ENCODE data around the gene GZF1. TPM values are rescaled to one million over a fixed set of nuclear protein-coding genes. Genes with fewer than 3 reads are reported as not detected.

Gene GZF1
- total and polyA plus RNA-seq, 10 donors = 3.3 to 17.0 (median 11.2) TPM

DNA sequence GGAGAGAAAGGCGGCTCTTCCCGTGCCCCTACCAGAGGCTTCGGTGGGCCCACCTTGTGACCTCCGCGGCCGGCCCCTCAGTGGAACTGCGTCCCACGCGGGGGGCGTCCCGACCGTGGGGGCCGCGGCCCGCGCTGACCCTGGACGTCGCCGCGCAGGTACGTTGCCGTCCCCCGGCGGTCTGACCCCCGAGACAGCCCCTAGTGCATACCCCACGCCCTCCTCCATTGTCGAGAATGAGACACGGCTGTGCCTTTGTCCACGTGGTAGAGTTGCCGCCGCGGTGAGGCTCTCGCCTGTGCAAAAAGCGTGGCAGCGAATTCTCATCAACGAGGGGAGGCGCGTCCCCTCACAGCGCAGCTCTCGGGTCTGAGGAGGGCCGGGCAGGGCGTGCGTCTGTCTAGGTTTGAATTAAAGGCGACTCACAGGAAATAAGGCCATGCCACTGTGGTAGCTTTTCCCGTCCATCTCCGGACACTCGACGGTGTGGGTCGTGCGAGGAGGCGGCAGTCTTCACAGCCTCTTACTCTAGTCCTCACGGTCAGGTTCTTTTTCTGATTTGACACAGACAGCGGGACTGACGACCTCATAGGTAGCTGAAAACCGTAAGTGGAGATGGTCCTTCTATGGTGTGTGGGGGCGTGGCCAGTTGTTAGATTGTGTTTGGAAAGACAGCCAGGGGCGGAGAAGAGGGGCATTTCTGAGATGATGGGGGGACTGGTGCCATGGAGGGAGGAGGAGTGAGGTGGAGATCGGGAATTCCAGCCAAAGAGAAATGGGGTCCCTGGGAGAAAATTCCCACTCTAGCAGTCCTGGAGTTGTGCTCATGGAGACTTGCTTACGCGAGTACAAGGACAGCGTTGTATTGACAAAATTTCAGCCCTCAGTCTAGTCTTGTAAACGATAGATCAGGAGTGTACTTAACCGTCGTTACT, 10.8 kb upstream of the GZF1 start:
- TF ChIP-seq, protein P1, sequence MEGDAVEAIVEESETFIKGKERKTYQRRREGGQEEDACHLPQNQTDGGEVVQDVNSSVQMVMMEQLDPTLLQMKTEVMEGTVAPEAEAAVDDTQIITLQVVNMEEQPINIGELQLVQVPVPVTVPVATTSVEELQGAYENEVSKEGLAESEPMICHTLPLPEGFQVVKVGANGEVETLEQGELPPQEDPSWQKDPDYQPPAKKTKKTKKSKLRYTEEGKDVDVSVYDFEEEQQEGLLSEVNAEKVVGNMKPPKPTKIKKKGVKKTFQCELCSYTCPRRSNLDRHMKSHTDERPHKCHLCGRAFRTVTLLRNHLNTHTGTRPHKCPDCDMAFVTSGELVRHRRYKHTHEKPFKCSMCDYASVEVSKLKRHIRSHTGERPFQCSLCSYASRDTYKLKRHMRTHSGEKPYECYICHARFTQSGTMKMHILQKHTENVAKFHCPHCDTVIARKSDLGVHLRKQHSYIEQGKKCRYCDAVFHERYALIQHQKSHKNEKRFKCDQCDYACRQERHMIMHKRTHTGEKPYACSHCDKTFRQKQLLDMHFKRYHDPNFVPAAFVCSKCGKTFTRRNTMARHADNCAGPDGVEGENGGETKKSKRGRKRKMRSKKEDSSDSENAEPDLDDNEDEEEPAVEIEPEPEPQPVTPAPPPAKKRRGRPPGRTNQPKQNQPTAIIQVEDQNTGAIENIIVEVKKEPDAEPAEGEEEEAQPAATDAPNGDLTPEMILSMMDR (IDR thresholded peaks at IDR 0.05 in 8 of 11, conservative IDR thresholded peaks at IDR 0.05 in 3 of 11) = no peak
- TF ChIP-seq POLR2AphosphoS5 (IDR thresholded peaks at IDR 0.05) = peak in 1 of 3 donors; percentile 37
- intact Hi-C loops (cut with DNase I; ENCODE audit: low total_unique reads) = no loop called here
- WGBS, 5 donors = 2 to 6% (median 2%) methylated on average over 37 to 64 of the region's 64 CpGs

DNA sequence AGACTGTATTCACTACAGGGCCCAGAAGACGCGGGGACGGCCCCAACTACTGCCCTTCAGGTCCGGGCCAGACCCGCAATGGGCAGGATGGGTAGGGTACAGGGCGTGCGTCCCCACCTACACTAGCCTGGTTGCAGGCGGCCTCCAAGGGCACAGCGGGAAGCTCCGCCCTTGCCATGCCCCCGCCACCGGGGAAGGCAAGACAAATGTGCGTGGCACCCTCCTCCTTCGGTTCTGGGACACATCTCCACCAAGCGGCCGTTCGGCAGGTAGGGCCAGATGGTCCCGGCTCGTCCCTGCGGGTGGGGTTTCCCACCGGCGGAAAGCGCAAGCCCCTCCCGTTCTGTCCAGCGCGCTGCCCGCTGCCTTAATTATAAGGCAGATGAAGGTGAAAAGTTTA, 5.8 kb upstream of the GZF1 start:
- TF ChIP-seq POLR2A (IDR thresholded peaks at IDR 0.05) = no peak
- peak in 2 of 3 donors; percentile 33 to 45 for TF ChIP-seq POLR2AphosphoS5 (IDR thresholded peaks at IDR 0.05)
- TF ChIP-seq, protein P1 (IDR thresholded peaks at IDR 0.05 in 8 of 11, conservative IDR thresholded peaks at IDR 0.05 in 3 of 11) = no peak
- peaks cover 24 to 72% (median 47%) of the 10 kb centered on the region in 6 donors for H3K4me1 ChIP-seq
- peak overlapping the region in 1 of 8 donors; percentile 96 for H3K27ac ChIP-seq
- intact Hi-C loops (cut with DNase I; ENCODE audit: low total_unique reads) = no loop called here
- no peaks in the 10 kb centered on the region for H3K9me3 ChIP-seq
- H3K27me3 ChIP-seq (replicated peaks in 1 of 7) = no peaks in the 10 kb centered on the region
- H3K36me3 ChIP-seq = peaks cover 0 to 28% (median 20%) of the 10 kb centered on the region in 6 donors
- DNase-seq = peak; percentile 84
- no peak overlapping the region for H3K4me3 ChIP-seq
- WGBS, 5 donors = 80 to 91% (median 84%) methylated on average over 23 to 27 of the region's 27 CpGs

More for the DNA sequence above, 10.8 kb upstream of the GZF1 start:
- DNase-seq = peak; percentile 92
- H3K9me3 ChIP-seq = no peaks in the 10 kb centered on the region
- H3K27me3 ChIP-seq (replicated peaks in 1 of 7) = no peaks in the 10 kb centered on the region
- H3K36me3 ChIP-seq = peaks cover 0 to 26% (median 20%) of the 10 kb centered on the region in 6 donors
- H3K4me3 ChIP-seq = peak overlapping the region; percentile 89 to 97 (median 94)
- peak overlapping the region; percentile 96 to 99 (median 99) for H3K27ac ChIP-seq
- peaks cover 16 to 47% (median 29%) of the 10 kb centered on the region in 6 donors for H3K4me1 ChIP-seq

DNA sequence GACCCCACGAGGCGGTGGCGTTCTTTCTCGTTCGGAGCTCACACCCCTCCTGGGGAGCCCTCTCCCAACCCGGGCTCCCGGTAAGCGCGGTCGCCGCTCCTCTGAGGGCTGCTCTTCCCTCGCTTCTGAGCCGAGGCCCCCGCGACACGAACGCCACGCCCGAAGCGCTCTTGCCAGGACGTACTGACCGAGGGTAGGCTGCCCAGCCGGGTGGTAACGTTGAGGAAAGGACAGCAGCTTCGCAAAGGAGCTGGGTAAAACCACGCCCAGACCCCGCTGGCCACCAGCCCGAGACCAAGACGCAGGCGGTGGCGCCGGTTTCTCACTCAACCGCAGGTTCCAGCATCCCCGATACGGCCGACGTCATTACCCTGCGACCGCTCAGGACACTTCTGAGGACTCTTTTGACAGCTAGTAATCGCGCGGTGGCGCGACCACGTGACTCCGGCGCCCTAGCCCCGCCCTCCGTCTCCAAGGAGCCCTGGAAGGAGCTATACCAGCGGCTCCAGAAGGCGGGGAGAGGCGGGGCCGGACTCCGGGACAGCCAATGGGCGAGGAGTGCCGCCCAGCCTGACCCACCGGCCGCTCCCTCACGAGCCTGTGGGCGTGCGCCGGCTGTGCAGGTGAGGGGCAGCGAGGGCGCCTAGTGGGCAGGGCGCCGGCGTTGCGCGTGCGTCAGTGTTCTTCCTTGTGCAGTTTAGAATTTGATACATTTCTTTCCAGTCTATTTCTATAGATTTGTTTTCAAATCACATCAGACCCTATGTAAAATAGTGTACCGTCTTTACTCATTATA, 4.0 kb upstream of the GZF1 start:
- TF ChIP-seq, protein P1 (IDR thresholded peaks at IDR 0.05 in 8 of 11, conservative IDR thresholded peaks at IDR 0.05 in 3 of 11) = peak in 7 of 11 experiments; percentile 7 to 67 (median 54)
- peak in 1 of 3 donors; percentile 52 for TF ChIP-seq POLR2A (IDR thresholded peaks at IDR 0.05)
- peak; percentile 92 to 96 (median 96) for TF ChIP-seq POLR2AphosphoS5 (IDR thresholded peaks at IDR 0.05)
- Histone ChIP-seq H3K27me3 (replicated peaks in 1 of 7) (no peaks in the 10 kb centered on the region), H3K36me3 (peaks cover 0 to 28% (median 20%) of the 10 kb centered on the region in 6 donors), H3K27ac (peak overlapping the region; percentile 89 to 99 (median 96)), H3K4me1 (peaks cover 15 to 64% (median 36%) of the 10 kb centered on the region in 6 donors), H3K9me3 (no peaks in the 10 kb centered on the region), H3K4me3 (peak overlapping the region; percentile 54 to 77 (median 59))
- intact Hi-C loops (cut with DNase I; ENCODE audit: low total_unique reads) = no loop called here
- 0 to 1% (median 0%) methylated on average over 47 to 71 of the region's 71 CpGs for WGBS, 5 donors
- peak; percentile 100 for DNase-seq
